ENCODE data around the gene ABITRAM.
"Not testable (repeated sequence)": the region's sequence is repeated elsewhere in the genome, so short reads cannot be mapped to it uniquely, and the experiment has no call there.

The ABITRAM gene, protein sequence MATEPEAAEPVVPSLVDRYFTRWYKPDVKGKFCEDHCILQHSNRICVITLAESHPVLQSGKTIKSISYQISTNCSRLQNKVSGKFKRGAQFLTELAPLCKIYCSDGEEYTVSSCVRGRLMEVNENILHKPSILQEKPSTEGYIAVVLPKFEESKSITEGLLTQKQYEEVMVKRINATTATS

GRCh38 chr9:108934323-108934893, at the start of gene ABITRAM:
Gene ABITRAM, plus strand, starts transcription at chr9:108934400. Its CDS starts 87 bp downstream, at chr9:108934487.
- in situ Hi-C loops (cut with MboI; ENCODE audit: low pct_unique_long_range_greater_than_20kb, low sequenced_read_pairs, unreplicated experiment): no loop called here
- no peak for TF ChIP-seq CTCF (IDR thresholded peaks at IDR 0.05; ENCODE audit: extremely low read depth, insufficient read depth, missing control alignments)
- peak; percentile 92 for DNase-seq (ENCODE audit: low spot score)

DNA sequence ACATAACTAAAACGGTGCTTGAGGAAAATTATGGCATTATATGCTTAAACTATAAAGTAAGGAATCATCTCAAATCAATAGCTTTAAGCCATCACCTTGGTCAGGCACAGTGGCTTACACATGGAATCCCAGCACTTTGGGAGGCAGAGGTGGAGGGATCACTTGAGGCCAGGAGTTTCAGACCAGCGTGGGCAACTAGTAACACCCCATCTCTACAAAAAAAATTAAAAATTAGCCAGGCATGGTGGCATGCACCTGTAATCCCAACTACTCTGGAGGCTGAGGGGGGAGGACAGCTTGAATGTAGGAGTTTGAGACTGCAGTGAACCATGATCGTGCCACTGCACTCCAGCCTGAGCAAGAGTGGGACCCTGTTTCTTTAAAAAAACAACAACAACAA, 49.5 kb upstream of the ABITRAM start:
- no peak for DNase-seq (ENCODE audit: low spot score)
- no peak for TF ChIP-seq CTCF (IDR thresholded peaks at IDR 0.05; ENCODE audit: extremely low read depth, insufficient read depth, missing control alignments)
- in situ Hi-C loops (cut with MboI; ENCODE audit: low pct_unique_long_range_greater_than_20kb, low sequenced_read_pairs, unreplicated experiment): no loop called here

DNA sequence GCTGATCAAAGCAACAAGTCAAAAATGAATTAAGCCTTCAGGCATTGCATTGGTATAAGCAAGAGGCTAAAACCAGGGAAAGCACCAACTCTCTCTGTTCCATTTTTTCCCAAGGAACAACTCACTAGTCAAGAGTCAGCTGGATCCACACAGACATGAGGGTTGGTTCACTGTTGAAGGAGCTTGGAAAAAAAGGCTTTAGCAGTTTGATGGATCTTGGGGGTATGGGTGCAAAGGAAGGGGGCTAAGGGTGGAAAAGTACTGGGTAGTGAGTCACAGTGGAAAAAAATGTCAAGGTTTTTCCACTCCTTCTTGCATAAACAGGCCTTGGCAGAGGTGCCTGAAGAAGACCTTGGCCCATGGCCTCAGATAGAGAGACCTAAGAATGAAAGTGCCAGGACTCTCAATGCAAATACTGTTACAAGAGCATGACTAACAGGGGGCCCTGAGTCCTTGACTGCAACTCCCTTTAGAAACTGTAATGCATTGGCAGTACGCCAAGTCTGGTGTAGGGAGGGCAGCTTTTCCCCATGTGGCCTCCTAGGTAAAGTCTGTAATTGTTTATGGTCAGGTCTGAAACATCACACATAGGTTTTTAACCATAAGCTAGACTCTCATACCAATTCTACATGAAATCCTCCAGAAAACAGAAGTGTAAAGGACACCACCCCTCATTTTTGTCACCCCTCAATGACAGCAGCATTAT, 48.4 kb upstream of the ABITRAM start:
- no peak for TF ChIP-seq CTCF (IDR thresholded peaks at IDR 0.05; ENCODE audit: extremely low read depth, insufficient read depth, missing control alignments)
- peak; percentile 73 for DNase-seq (ENCODE audit: low spot score)
- in situ Hi-C loops (cut with MboI; ENCODE audit: low pct_unique_long_range_greater_than_20kb, low sequenced_read_pairs, unreplicated experiment): no loop called here

DNA sequence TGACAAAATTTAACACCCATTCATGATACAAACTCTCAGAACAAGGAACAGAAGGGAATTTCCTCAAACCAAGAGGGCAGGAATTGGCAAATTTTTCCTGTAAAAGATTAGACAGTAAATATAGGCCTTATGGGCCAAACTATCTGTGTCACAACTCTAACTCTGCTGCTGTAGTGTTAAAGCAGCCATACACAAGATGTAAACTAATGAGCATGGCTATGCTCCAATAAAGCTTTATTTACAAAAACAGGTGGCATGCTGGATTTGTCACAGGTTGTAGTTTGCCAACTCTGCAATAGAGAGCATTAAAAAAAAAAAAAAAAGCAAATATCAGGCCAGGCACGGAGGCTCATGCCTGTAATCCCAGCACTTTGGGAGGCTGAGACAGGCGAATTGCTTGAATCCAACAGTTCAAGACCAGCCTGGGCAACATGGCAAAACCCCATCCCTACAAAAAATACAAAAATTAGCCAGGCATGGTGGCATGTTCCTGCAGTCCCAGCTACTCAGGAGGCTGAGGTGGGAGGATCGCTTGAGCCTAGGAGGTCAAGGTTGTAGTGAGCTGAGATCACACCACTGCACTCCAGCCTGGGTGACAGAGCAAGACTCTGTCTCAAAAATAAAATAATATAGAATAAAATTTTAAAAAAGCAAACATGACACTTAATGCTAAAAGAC, 47.5 kb upstream of the ABITRAM start:
- DNase-seq (ENCODE audit: low spot score); in situ Hi-C loops (cut with MboI; ENCODE audit: low pct_unique_long_range_greater_than_20kb, low sequenced_read_pairs, unreplicated experiment): not testable (repeated sequence)

GRCh38 chr9:108889649-108890067, 44.5 kb upstream of the ABITRAM start:
- no peak for TF ChIP-seq CTCF (IDR thresholded peaks at IDR 0.05; ENCODE audit: extremely low read depth, insufficient read depth, missing control alignments)
- DNase-seq (ENCODE audit: low spot score): no peak
- in situ Hi-C loops (cut with MboI; ENCODE audit: low pct_unique_long_range_greater_than_20kb, low sequenced_read_pairs, unreplicated experiment): no loop called here

GRCh38 chr9:108894225-108894997, 39.8 kb upstream of the ABITRAM start:
- no peak for DNase-seq (ENCODE audit: low spot score)
- in situ Hi-C loops (cut with MboI; ENCODE audit: low pct_unique_long_range_greater_than_20kb, low sequenced_read_pairs, unreplicated experiment): no loop called here
- no peak for TF ChIP-seq CTCF (IDR thresholded peaks at IDR 0.05; ENCODE audit: extremely low read depth, insufficient read depth, missing control alignments)

Data from GM13977 (cell line).